Kidney (tissue), 14 donors: ENCODE measurements around the gene TMEM19. TPM values are rescaled to one million over a fixed set of nuclear protein-coding genes. Genes with fewer than 3 reads are reported as not detected.
A peak's percentile ranks its signal among the peaks of the same experiment; 100 is the strongest.

Experiments
- DNase-seq, 5 donors: peaks; one replicate each; pipeline ENCODE4 v3.0.0-alpha.2; 2013 to 2020
- FAIRE-seq: peaks from 2 replicates; lab custom pipeline; 2012; peaks lifted over from hg19 to GRCh38; lab: Jason Lieb, UNC
- H3K27ac ChIP-seq, 2 donors: one replicate each; pipeline ENCODE4 v1.7.0; 2013; ENCODE audit warnings: low read depth in 2 of 2, low read length in 2 of 2, inconsistent platforms in 1 of 2
- H3K27me3 ChIP-seq: one replicate; pipeline ENCODE4 v1.7.1; 2013; ENCODE audit warnings: low read length, inconsistent platforms; ENCODE audit not compliant: control insufficient read depth, insufficient read depth
- H3K36me3 ChIP-seq, 3 donors: one replicate each; pipeline versions ENCODE4 v1.7.0 to v1.7.1; 2013; ENCODE audit warnings: low read length in 3 of 3, control low read depth in 1 of 3, inconsistent platforms in 1 of 3; ENCODE audit not compliant: insufficient read depth in 3 of 3, control insufficient read depth in 2 of 3
- H3K4me1 ChIP-seq, 3 donors: one replicate each; pipeline versions ENCODE4 v1.7.0 to v1.7.1; 2013; ENCODE audit warnings: low read length in 3 of 3, inconsistent platforms in 1 of 3, low read depth in 1 of 3; ENCODE audit not compliant: control insufficient read depth in 2 of 3, insufficient read depth in 2 of 3
- H3K4me3 ChIP-seq, 3 donors: one replicate each; pipeline versions ENCODE4 v1.7.0 to v1.8.1; 2013; ENCODE audit warnings: low read length in 3 of 3, control low read depth in 1 of 3, inconsistent platforms in 1 of 3
- H3K9ac ChIP-seq, 3 donors: one replicate each; pipeline versions ENCODE4 v1.7.0 to v1.7.1; 2013; ENCODE audit warnings: low read length in 3 of 3, control low read depth in 1 of 3, inconsistent platforms in 1 of 3
- H3K9me3 ChIP-seq, 3 donors: one replicate each; pipeline versions ENCODE4 v1.7.0 to v1.7.1; 2013; ENCODE audit warnings: low read length in 3 of 3, control low read depth in 1 of 3, inconsistent platforms in 1 of 3; ENCODE audit not compliant: control insufficient read depth in 2 of 3, insufficient read depth in 1 of 3
- CTCF ChIP-seq: IDR thresholded peaks from 3 replicates; pipeline ENCODE4 v1.5.1; 2012; ENCODE audit warnings: mild to moderate bottlenecking, moderate library complexity, borderline replicate concordance; ENCODE audit not compliant: insufficient read depth; ENCODE audit errors: extremely low read depth
- intact Hi-C: fragments of 100-400 bp; cut with DNase I; formaldehyde crosslinking; loops from one replicate; pipeline ENCODE4 v1.11.1; 2022
- polyA plus RNA-seq: library from polyadenylated mRNA; stranded (reverse); fragments of 350-450 nt; fragmentation: Illumina TruSeq; extraction: RNeasy Lipid Tissue Mini Kit (QIAGEN cat#74804); gene quantifications from one replicate; pipeline ENCODE4 v1.2.3, GENCODE V29; 2014; ENCODE audit warnings: low read depth, low replicate concordance; ENCODE audit not compliant: insufficient read depth
- total RNA-seq: library from RNA; stranded (reverse); fragmentation: NEBNext Ultra II Directional; extraction: Animal tissue kit (Norgen Biotek cat#: 25700); gene quantifications from one replicate; pipeline ENCODE4 v1.2.1, GENCODE V29; 2021
- donor health status: control.
- donor health status: control.
- donor health status: control.
- donor health status: control.
- donor health status: control.
- donor health status: DM: yes; HTN: yes; CAD: no.
- donor health status: Normal renal cell carcinoma (clear cell type).

The TMEM19 gene
- total and polyA plus RNA-seq, 2 donors from 2014 or later, result 14.9 to 35.6 TPM

GRCh38 chr12:71665090-71665463 lies 20.8 kb upstream of the TMEM19 start:
- TF ChIP-seq CTCF, result no peak
- Histone ChIP-seq H3K4me1 (peaks cover 0 to 6% (median 2%) of the 10 kb centered on the region in 3 donors), H3K27me3 (no peaks in the 10 kb centered on the region), H3K27ac (peak overlapping the region; percentile 98 to 99), H3K36me3 (peaks cover 0 to 3% (median 2%) of the 10 kb centered on the region in 3 donors), H3K9ac (peak overlapping the region; percentile 95 to 99 (median 98)), H3K4me3 (peak overlapping the region; percentile 97 to 98 (median 97)), H3K9me3 (no peaks in the 10 kb centered on the region)
- intact Hi-C loops, result no loop called here
- DNase-seq (peak in 2 of 5 donors; percentile 48 to 51), FAIRE-seq (no peak)

- no peak for TF ChIP-seq CTCF
- Histone ChIP-seq H3K4me3 (no peak overlapping the region), H3K36me3 (peaks cover 0 to 2% (median 0%) of the 10 kb centered on the region in 3 donors), H3K9ac (no peak overlapping the region), H3K4me1 (peaks cover 0 to 6% (median 2%) of the 10 kb centered on the region in 3 donors), H3K27me3 (no peaks in the 10 kb centered on the region), H3K27ac (no peak overlapping the region), H3K9me3 (no peaks in the 10 kb centered on the region)
- intact Hi-C loops, result no loop called here
- FAIRE-seq (no peak), DNase-seq (peak in 1 of 5 donors; percentile 34)
Measured at GRCh38 chr12:71666259-71666658, 19.6 kb upstream of the TMEM19 start.

- no peak overlapping the region for H3K27ac ChIP-seq
- H3K36me3 ChIP-seq, result peaks cover 0 to 2% (median 0%) of the 10 kb centered on the region in 3 donors
- no peak overlapping the region for H3K9ac ChIP-seq
- no peaks in the 10 kb centered on the region for H3K4me1 ChIP-seq
- no peak for TF ChIP-seq CTCF
- FAIRE-seq (no peak), DNase-seq (no peak)
- H3K4me3 ChIP-seq, result no peak overlapping the region
- H3K9me3 ChIP-seq, result no peaks in the 10 kb centered on the region
- no peaks in the 10 kb centered on the region for H3K27me3 ChIP-seq
- intact Hi-C loops, result no loop called here
Measured at GRCh38 chr12:71671311-71671710, 14.6 kb upstream of the TMEM19 start.

- Histone ChIP-seq H3K36me3 (peaks cover 0 to 2% (median 0%) of the 10 kb centered on the region in 3 donors), H3K4me1 (no peaks in the 10 kb centered on the region), H3K9ac (no peak overlapping the region), H3K27ac (no peak overlapping the region), H3K27me3 (no peaks in the 10 kb centered on the region), H3K4me3 (no peak overlapping the region), H3K9me3 (no peaks in the 10 kb centered on the region)
- no peak for DNase-seq
- intact Hi-C loops, result no loop called here
- no peak for TF ChIP-seq CTCF
- FAIRE-seq, result no peak
Measured at GRCh38 chr12:71671816-71672215, 14.1 kb upstream of the TMEM19 start.
